ENCODE results near the gene BABAM2.

Gene BABAM2

GRCh38 chr2:28209864-28210263 is 319.3 kb downstream of the BABAM2 start:
- DNase-seq (ENCODE audit: low read depth), result no peak

- no peak for DNase-seq (ENCODE audit: low read depth)
These were observed 320.0 kb downstream of the BABAM2 start for GRCh38 chr2:28210535-28210934.

GRCh38 chr2:28216331-28216730 is 325.8 kb downstream of the BABAM2 start:
- DNase-seq (ENCODE audit: low read depth), result no peak

DNA sequence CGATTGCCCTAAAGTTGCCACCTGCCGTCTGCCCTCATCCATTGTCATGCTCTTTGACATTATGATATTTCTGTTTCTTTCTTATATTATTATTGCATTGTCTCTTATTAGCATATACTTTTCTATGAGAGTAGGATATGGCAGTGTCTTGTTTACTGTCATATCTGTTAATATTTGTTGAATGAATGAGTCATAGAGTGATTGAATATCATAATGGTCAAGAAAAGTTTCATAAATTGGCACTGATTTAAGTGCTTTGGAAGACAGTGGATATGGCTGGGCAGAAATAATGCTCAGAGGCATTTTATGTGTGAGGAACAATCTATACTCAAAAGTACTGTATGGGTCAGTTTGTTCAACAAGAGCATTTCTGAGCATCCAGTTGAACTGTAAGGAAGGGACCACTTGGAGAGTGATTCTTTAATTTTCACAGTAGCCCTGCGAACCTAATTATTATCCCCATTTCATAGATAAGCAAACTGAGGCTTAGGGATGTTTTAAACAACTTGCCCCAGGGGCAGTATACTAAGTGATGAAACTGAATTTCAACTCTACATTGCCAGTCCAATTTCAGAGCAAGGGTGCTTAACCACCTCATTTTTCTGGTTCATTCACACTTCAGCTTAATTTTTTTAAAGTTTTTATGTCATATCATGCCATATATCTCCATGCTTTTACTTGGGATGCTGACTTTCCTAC is 326.7 kb downstream of the BABAM2 start:
- DNase-seq (ENCODE audit: low read depth), result no peak

DNA sequence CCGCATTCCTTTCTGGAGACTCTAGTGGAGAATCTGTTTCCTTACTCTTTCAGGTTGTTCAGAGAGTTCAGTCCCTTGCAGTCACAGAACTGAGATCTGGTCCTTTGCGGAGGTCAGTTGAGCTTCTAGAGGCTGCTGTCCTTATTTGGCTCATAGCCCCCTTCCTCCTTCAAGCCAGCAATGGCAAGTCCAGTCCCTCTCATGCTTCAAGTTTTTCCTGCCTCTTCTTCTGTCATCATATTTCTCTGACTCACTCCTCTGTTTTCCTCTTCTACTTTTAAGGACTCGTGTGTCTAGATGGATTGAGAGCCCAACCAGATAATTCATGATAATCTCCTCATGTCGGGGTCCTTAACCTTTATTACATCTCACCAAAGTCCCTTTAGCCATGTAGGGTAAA is 328.6 kb downstream of the BABAM2 start:
- DNase-seq (ENCODE audit: low read depth), result no peak

DNA sequence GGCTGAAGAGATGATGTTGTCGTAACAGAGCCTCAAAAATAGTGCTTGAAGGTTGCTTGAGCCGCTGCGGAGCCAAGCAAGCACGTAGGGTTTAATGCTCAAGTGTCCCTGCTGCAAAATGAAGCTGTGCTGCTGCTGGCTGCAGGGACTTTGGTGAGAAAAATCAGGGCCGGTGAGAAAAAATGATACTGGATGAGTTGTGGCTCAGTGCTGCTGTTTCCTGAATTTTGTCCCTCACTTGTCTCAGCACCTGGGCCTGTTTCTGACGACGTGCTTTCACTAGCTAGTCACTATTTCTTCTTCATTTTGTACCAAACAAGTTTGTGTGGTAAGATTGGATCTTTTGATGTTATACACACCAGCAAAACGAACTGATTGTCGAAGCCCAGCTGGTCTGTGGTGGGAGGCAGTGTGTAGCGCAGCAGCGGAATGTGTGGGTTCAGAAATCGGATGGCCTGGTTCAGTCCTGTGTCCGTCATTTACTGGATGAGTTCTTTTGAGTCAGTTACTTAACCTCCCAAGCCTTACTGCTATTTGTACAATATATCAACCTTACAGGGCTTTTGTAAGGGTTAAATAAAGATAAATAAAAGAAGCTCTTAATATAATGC is 329.3 kb downstream of the BABAM2 start:
- no peak for DNase-seq (ENCODE audit: low read depth)

GRCh38 chr2:28224648-28225472 is 334.3 kb downstream of the BABAM2 start:
- no peak for DNase-seq (ENCODE audit: low read depth)

GRCh38 chr2:28225473-28226080 is 335.0 kb downstream of the BABAM2 start:
- no peak for DNase-seq (ENCODE audit: low read depth)

GRCh38 chr2:28226558-28226957 is 336.0 kb downstream of the BABAM2 start:
- no peak for DNase-seq (ENCODE audit: low read depth)

DNA sequence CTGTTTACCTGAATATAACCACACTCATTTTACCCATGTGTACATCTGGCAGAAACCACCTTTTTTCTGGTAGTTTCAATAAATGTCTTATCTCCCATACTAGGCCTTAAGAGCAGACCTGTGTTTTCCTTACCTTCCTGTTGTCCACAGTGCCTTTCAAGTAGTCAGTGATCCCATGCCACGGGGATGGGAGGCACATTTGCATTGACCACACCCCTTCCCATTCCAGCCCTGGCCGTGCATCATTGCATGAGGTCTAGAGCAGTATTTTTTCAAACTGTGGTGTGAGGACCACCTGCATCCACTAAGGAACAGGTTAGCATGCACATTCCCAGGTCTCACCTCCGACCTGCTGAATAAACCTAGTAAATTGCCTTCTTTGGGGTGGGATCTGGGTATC is 337.0 kb downstream of the BABAM2 start:
- no peak for DNase-seq (ENCODE audit: low read depth)

DNA sequence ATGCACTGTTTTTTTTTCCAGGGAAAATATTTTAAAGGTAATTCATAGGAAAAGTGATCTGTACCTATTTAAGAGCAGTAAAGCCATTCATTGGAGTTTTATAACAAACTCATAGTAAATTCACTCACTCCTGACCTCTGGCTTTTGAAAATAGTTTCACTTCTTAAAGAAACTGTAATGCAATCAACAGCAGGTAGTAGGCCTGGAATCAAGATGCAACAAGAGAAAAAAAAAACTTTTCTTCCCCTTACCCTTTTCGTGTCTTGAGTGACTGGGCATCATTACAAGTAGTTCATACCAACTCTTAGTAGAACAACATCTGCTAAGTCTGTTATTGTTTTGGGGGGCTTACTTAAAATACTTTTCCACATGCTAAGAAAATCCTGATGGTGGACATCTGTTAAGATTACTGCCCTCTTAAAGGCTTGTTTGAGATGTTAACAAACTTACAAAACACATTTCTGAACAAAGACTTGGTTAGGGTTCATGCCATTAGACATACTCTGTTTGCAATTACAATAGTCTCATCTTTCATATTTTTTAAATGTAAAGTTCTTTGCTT is 338.0 kb downstream of the BABAM2 start:
- DNase-seq (ENCODE audit: low read depth), result no peak

DNA sequence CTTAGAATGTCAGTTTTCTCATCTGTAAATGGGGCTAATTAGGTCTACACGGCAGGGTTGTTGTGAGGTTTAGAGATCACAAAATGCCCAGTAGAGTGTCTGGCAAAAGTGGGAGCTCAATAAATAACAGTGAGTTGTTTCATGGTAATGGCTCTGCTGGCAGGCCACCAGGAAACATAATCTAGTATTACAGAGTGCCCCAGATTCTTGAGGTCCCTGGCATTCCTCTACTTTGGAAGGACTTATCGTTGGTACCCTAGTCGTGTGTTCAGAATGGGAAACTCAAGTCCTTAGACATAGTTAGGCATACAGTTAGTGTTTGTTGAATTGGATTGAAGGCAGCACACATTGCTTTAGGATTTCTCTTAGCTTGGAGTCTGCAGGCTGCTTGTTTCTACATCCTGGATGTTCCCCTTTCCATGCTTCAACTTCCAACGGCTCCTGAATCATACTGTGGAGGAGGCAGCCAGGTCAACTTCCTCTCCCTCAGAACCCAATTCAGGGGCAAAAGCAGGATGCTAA is 340.6 kb downstream of the BABAM2 start:
- no peak for DNase-seq (ENCODE audit: low read depth)

DNA sequence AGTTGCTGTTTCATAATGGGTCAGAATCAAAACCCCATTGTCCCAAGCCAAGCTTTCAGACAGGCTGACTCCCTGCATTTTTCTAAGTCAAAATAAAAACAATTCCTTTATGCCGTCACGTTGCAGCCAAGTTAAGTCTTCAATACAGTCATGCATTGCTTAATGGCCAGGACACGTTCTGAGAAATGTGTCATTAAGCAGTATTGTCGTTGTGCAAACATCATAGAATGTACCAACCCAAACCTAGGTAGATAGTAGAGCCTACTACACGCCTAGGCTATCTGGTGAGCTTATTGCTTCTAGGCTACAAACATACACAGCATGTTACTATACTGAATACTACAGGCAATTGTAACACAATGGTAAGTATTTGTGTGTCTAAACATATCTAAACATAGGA is 341.8 kb downstream of the BABAM2 start:
- DNase-seq (ENCODE audit: low read depth), result no peak

DNA sequence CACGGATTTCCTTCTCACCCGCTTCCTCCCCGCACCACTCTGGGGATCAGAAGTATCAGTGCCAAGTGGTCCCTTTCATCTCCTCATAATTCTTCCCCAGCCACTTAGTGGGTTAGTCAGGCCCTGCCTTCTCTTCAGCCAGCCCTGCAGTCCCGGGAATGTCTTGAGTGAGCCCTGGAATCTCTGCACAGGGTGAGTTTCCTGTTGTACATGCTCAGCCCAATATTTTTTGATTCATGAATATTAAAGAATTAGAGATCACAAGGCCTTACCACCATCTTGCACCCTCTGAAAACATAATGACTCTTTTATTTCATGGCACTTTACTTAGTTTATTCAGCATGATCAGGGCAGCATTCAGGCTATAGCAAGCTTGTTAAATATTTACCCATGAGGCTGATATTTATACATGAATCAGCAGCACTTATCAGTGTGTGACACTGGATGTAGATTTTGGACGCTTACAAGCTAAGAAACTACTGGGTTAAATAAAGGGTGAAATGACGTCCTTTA is 342.7 kb downstream of the BABAM2 start:
- DNase-seq (ENCODE audit: low read depth), result no peak

GRCh38 chr2:28234807-28235206 is 344.3 kb downstream of the BABAM2 start:
- no peak for DNase-seq (ENCODE audit: low read depth)

GRCh38 chr2:28239207-28239606 is 348.7 kb downstream of the BABAM2 start:
- no peak for DNase-seq (ENCODE audit: low read depth)

GRCh38 chr2:28240937-28241336 is 350.4 kb downstream of the BABAM2 start:
- DNase-seq (ENCODE audit: low read depth), result no peak

DNA sequence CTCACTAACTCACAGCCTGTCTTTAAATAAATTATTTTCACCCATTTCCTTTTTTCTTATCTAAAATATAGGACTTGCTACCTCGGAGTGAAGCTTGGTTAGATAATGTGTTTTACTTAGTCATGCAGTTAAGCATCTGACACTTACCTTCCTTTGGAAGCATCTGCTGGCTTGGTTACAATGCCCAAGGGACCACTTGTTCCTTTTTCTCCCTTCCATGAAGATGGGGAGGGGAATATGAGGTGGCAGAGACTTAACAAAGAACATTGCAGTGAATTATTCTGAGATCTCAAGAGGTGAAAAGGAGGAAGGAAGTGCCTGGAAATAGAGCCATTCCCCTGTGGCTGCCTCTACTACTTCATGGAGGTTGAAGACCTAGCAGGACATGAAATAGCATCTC is 356.8 kb downstream of the BABAM2 start:
- DNase-seq (ENCODE audit: low read depth), result no peak

GRCh38 chr2:28247734-28248133 is 357.2 kb downstream of the BABAM2 start:
- no peak for DNase-seq (ENCODE audit: low read depth)

GRCh38 chr2:28248511-28248910 is 358.0 kb downstream of the BABAM2 start:
- no peak for DNase-seq (ENCODE audit: low read depth)

DNA sequence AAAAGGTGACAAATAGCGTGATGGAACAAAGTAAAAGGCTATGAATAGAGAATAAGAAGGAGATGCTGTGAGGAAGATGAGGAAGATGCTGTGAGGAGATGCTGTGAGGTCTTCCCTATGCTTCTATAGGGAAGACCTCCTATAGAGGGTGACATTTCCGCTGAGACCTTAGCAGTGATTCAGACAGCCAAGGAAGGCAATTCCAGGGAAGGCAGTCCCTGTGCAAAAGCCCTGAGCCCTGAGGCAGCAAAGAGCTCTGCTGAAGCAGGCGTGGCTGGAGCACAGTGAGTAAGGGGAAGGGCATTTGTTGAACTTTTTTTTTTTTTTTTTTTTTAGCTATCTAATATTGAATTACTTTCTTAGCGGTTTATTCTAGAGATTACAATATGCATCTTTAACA is 359.5 kb downstream of the BABAM2 start:
- no peak for DNase-seq (ENCODE audit: low read depth)

DNA sequence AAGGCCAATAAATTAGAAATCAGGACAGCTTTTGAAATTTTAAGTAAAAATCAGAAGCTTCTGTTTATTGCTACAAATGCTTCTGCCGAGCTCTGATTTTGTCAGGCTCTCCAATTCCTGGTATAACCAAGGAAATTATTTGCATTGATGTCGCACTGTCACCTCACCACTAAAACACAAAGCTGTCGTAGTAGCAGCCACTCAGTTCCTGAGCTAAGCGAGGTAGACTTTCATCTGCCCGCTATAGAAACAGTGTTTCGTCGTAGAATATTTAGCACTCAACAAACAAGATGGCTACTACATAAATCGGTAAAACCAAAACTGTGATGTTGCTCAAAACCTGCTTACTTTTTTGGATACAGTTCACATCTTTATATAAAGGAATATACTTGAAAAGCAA is 360.8 kb downstream of the BABAM2 start:
- no peak for DNase-seq (ENCODE audit: low read depth)

All from stimulated activated CD8-positive, alpha-beta memory T cell treated with anti-CD3 and anti-CD28 coated beads, Interleukin-12 subunit alpha, Interleukin-12 subunit beta, amount 100 ng/mL, for 1 hour (primary cell).